IPS-18a (cell line): ENCODE measurements around the gene PDE4A.

Experiments used
- H3K27ac ChIP-seq: one replicate; pipeline ENCODE4 v1.5.1; 2013; ENCODE audit warnings: low read length
- H3K27me3 ChIP-seq: one replicate; pipeline ENCODE4 v1.6.1; 2013; ENCODE audit warnings: mild to moderate bottlenecking, low read length; ENCODE audit not compliant: control insufficient read depth, insufficient read depth
- H3K36me3 ChIP-seq: one replicate; pipeline ENCODE4 v1.6.1; 2013; ENCODE audit warnings: low read depth, low read length; ENCODE audit not compliant: control insufficient read depth
- H3K4me1 ChIP-seq: one replicate; pipeline ENCODE4 v1.6.1; 2013; ENCODE audit warnings: low read depth, low read length; ENCODE audit not compliant: control insufficient read depth
- H3K4me3 ChIP-seq: one replicate; pipeline ENCODE4 v1.5.1; 2013; ENCODE audit warnings: low read length
- H3K9ac ChIP-seq: one replicate; pipeline ENCODE4 v1.6.1; 2013; ENCODE audit warnings: mild to moderate bottlenecking, low read length, moderate library complexity
- H3K9me3 ChIP-seq: one replicate; pipeline ENCODE4 v1.6.1; 2013; ENCODE audit warnings: low read depth, low read length; ENCODE audit not compliant: control insufficient read depth

PDE4A gene

GRCh38 chr19:10418485-10419199, 1.7 kb upstream of the PDE4A start:
- Histone ChIP-seq H3K4me3 (peak overlapping the region; percentile 45), H3K9ac (no peak overlapping the region), H3K9me3 (no peaks in the 10 kb centered on the region), H3K27me3 (peaks cover 85% of the 10 kb centered on the region), H3K36me3 (no peaks in the 10 kb centered on the region), H3K27ac (no peak overlapping the region), H3K4me1 (peaks cover 8% of the 10 kb centered on the region)

- Histone ChIP-seq H3K36me3 (no peaks in the 10 kb centered on the region), H3K4me1 (peaks cover 8% of the 10 kb centered on the region), H3K9me3 (no peaks in the 10 kb centered on the region), H3K27me3 (peaks cover 91% of the 10 kb centered on the region), H3K4me3 (peak overlapping the region; percentile 41), H3K9ac (no peak overlapping the region), H3K27ac (no peak overlapping the region)
These were observed 1.1 kb upstream of the PDE4A start for GRCh38 chr19:10419200-10419645.

GRCh38 chr19:10419646-10420443, 493 bp upstream of the PDE4A start:
- Histone ChIP-seq H3K9ac (no peak overlapping the region), H3K4me3 (peak overlapping the region; percentile 41), H3K4me1 (peaks cover 13% of the 10 kb centered on the region), H3K36me3 (no peaks in the 10 kb centered on the region), H3K27me3 (peaks cover 96% of the 10 kb centered on the region), H3K27ac (no peak overlapping the region), H3K9me3 (no peaks in the 10 kb centered on the region)

GRCh38 chr19:10421240-10422045, 1.1 kb downstream of the PDE4A start:
- Histone ChIP-seq H3K9me3 (no peaks in the 10 kb centered on the region), H3K4me1 (peaks cover 13% of the 10 kb centered on the region), H3K27ac (no peak overlapping the region), H3K27me3 (peaks cover 96% of the 10 kb centered on the region), H3K36me3 (no peaks in the 10 kb centered on the region), H3K4me3 (no peak overlapping the region), H3K9ac (no peak overlapping the region)

DNA sequence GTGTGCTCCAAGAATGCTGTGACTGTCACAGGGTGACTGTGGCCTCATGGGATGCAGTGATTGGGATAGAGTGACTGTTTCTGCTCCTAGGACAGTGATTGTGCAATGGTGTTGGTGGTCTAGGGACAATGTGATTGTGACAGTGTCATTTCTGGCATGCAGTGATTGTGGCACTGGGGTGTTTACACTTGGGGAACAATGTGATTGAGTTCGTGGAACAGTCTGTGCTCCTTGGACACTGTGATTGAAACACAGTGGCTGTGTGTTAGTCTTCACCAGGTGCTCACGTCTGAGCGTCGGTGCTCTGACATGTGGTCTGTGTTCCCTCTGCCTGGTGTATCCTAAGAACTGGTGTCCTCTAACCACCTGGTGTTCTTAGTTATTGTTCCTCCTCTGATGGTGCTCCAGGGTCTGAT, 1.7 kb downstream of the PDE4A start:
- Histone ChIP-seq H3K4me3 (no peak overlapping the region), H3K4me1 (peaks cover 13% of the 10 kb centered on the region), H3K36me3 (no peaks in the 10 kb centered on the region), H3K9ac (no peak overlapping the region), H3K27ac (no peak overlapping the region), H3K27me3 (peaks cover 98% of the 10 kb centered on the region), H3K9me3 (no peaks in the 10 kb centered on the region)

DNA sequence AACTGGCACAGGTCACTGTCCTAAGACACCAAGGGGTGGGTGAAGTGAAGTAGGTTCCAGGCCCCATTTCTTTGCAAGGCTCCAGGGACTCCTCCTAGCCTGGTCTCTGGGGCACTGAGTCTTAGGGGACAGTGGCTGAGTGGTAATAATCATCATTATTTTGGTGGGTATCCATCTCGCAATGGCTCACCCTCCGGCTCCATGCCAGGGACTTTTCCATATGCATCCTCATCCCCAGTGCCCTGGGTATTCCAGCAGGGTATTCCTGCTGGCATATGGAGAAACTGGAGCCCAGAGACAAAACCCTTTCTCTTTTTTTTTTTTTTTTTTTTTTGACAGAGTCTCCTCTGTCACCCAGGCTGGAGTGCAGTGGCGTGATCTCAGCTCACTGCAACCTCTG, 2.5 kb downstream of the PDE4A start:
- H3K4me1 ChIP-seq, result peaks cover 10% of the 10 kb centered on the region
- H3K9ac ChIP-seq, result no peak overlapping the region
- no peak overlapping the region for H3K4me3 ChIP-seq
- no peaks in the 10 kb centered on the region for H3K9me3 ChIP-seq
- no peaks in the 10 kb centered on the region for H3K36me3 ChIP-seq
- peaks cover 98% of the 10 kb centered on the region for H3K27me3 ChIP-seq
- no peak overlapping the region for H3K27ac ChIP-seq

DNA sequence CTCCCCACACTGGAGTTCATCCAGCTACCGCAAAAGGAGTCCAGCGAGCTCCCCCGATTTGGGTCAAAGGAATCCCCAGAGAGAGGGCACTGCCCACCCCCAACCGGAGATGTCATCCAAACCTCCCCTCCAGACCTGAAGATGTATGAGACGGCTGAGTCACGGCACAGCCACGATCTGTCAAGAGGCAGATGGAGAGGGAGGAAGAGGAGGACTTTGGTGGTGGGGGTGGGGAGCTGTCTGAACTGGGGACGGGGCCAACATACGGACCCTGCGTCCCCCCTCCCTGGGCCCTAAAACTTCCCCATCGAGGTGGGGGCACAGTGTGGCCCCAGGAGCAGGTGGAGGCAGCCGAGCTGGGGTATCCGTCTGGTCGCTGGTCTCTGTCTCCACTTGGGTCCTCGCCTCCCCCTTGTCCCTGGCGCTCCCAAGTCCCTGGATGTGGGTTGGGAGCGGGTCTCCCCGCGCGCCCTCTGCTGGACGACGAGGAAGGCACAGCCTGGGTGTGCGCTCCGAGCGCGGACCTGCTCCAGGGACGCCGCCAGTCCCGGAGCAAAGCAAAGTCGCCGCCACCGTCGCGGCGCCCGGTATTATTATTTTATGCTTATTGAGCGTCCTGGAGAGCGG, 3.8 kb downstream of the PDE4A start:
- Histone ChIP-seq H3K9me3 (no peaks in the 10 kb centered on the region), H3K27me3 (peaks cover 98% of the 10 kb centered on the region), H3K27ac (no peak overlapping the region), H3K36me3 (no peaks in the 10 kb centered on the region), H3K4me3 (peak overlapping the region; percentile 33), H3K4me1 (peaks cover 4% of the 10 kb centered on the region), H3K9ac (no peak overlapping the region)

- H3K36me3 ChIP-seq, result no peaks in the 10 kb centered on the region
- H3K9ac ChIP-seq, result no peak overlapping the region
- peaks cover 4% of the 10 kb centered on the region for H3K4me1 ChIP-seq
- no peak overlapping the region for H3K27ac ChIP-seq
- H3K27me3 ChIP-seq, result peaks cover 98% of the 10 kb centered on the region
- no peak overlapping the region for H3K4me3 ChIP-seq
- no peaks in the 10 kb centered on the region for H3K9me3 ChIP-seq
These were observed 6.8 kb downstream of the PDE4A start for GRCh38 chr19:10427169-10427568.

GRCh38 chr19:10428996-10429381, 8.7 kb downstream of the PDE4A start:
- Histone ChIP-seq H3K4me1 (peaks cover 9% of the 10 kb centered on the region), H3K4me3 (no peak overlapping the region), H3K36me3 (no peaks in the 10 kb centered on the region), H3K9me3 (no peaks in the 10 kb centered on the region), H3K9ac (no peak overlapping the region), H3K27ac (no peak overlapping the region), H3K27me3 (peaks cover 96% of the 10 kb centered on the region)

DNA sequence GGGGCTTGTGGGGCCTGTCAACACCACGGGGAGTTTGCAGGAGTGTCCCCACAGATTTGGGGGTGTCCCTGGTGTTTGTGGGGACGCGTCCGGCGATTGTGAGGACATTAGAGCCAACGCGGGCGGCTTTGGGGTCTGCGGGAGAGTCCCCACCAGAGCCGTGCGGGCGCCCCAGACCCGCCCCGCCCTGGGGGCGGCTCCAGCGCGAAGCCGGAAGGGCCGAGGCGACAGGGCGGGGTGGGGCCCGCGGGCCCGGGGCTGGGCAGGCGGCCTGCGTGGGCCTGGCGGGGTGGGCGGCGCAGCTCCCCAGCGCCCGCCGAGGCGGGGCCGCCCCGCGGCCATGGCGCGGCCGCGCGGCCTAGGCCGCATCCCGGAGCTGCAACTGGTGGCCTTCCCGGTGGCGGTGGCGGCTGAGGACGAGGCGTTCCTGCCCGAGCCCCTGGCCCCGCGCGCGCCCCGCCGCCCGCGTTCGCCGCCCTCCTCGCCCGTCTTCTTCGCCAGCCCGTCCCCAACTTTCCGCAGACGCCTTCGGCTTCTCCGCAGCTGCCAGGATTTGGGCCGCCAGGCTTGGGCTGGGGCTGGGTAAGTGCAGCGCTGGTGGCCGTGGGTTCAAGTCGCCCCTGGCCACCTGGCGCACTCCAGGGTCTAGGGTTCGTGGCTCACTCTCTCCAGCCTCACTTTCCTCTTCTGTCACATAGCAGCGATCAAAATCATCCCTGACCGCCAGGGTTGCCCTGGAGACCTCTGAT, 10.3 kb downstream of the PDE4A start:
- H3K4me1 ChIP-seq, result peaks cover 4% of the 10 kb centered on the region
- H3K36me3 ChIP-seq, result no peaks in the 10 kb centered on the region
- H3K9me3 ChIP-seq, result no peaks in the 10 kb centered on the region
- no peak overlapping the region for H3K9ac ChIP-seq
- peaks cover 79% of the 10 kb centered on the region for H3K27me3 ChIP-seq
- no peak overlapping the region for H3K4me3 ChIP-seq
- H3K27ac ChIP-seq, result no peak overlapping the region
